ENCODE results near the gene CGN. TPM values are rescaled to one million over a fixed set of nuclear protein-coding genes. Genes with fewer than 3 reads are reported as not detected.
A peak's percentile ranks its signal among the peaks of the same experiment; 100 is the strongest.

CGN gene
- total and polyA plus RNA-seq, 2 of the 13 experiments (the other 11 are each of a cell fraction or from before 2014, with no cell fraction given), result 0.75 to 0.81 TPM

DNA sequence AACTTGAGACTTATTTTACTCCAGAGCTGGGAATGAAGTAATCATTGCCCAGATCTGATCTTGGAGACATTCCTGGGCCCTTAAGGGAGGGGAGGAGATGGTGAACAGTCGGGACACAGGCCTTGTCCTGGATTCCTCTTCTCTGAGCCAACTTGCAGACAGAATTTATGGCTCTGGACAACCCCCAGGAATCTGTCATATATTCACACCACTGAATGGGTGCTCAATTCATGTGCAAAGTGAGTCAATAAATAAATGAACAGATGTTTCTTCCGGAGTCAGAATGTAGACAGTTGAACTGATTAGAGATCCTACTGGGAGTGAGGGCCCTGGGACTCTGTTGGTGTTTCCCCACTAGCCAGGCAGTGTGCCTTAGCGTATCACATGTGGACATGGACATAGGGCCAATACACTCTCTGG, 31.5 kb downstream of the CGN start:
- Histone ChIP-seq H3K4me2 (ENCODE audit: low read depth, low read length) (peak overlapping the region; percentile 8; the same call in 1 of the 2 replicates), H3K27ac (ENCODE audit: extremely low read length, insufficient read depth, low read length) (no peak overlapping the region), H2AFZ (ENCODE audit: low read length) (no peak overlapping the region), H3K79me2 (ENCODE audit: insufficient read depth, low read length) (peaks cover 13% of the 10 kb centered on the region), H3K27me3 (ENCODE audit: control insufficient read depth in 1 of 2, insufficient read depth in 2 of 2, low read length in 2 of 2) (no peaks in the 10 kb centered on the region; a peak in 1 of 5 replicates), H3K36me3 (replicated peaks in 1 of 2; ENCODE audit: control insufficient read depth in 1 of 2, insufficient read depth in 2 of 2, low read length in 2 of 2) (no peaks in the 10 kb centered on the region), H3K4me1 (ENCODE audit: insufficient read depth, low read length) (peaks cover 47% of the 10 kb centered on the region), H4K20me1 (ENCODE audit: insufficient read depth, low read length) (no peaks in the 10 kb centered on the region), H3K9ac (ENCODE audit: insufficient read depth, low read depth, low read length) (no peak overlapping the region), H3K9me3 (ENCODE audit: low read length) (no peaks in the 10 kb centered on the region), H3K4me3 (replicated peaks in 1 of 3; ENCODE audit: insufficient read depth in 1 of 3, low read depth in 2 of 3, low read length in 3 of 3) (no peak overlapping the region)
- 90% methylated on average over 3 of the region's 3 CpGs for WGBS (ENCODE audit: low lambda C conversion rate)
- TF ChIP-seq TCF7 (IDR thresholded peaks at IDR 0.05; ENCODE audit: low read depth) (no peak), ISX (CRISPR knock-in tag; conservative IDR thresholded peaks at IDR 0.05) (no peak), ZNF567 (CRISPR knock-in tag; IDR thresholded peaks at IDR 0.05; ENCODE audit: borderline replicate concordance) (no peak), TCF12 (IDR thresholded peaks at IDR 0.05) (no peak), TCF12 (CRISPR knock-in tag; IDR thresholded peaks at IDR 0.05) (no peak), ZNF614 (CRISPR knock-in tag; IDR thresholded peaks at IDR 0.05; ENCODE audit: borderline replicate concordance) (no peak), ZNF83 (CRISPR knock-in tag; IDR thresholded peaks at IDR 0.05; ENCODE audit: borderline replicate concordance) (no peak), TOPORS (CRISPR knock-in tag; IDR thresholded peaks at IDR 0.05) (no peak), TMF1 (CRISPR knock-in tag; IDR thresholded peaks at IDR 0.05; ENCODE audit: low read depth) (no peak), DMAP1 (CRISPR knock-in tag; IDR thresholded peaks at IDR 0.05) (no peak), KMT2A (CRISPR knock-in tag; IDR thresholded peaks at IDR 0.05) (no peak), SMARCC2 (IDR thresholded peaks at IDR 0.05) (no peak), ZFP90 (CRISPR knock-in tag; IDR thresholded peaks at IDR 0.05; ENCODE audit: borderline replicate concordance) (no peak), JARID2 (CRISPR knock-in tag; IDR thresholded peaks at IDR 0.05; ENCODE audit: insufficient replicate concordance) (no peak), ZNF207 (IDR thresholded peaks at IDR 0.05; ENCODE audit: borderline replicate concordance) (no peak)
- TF ChIP-seq, protein P1, sequence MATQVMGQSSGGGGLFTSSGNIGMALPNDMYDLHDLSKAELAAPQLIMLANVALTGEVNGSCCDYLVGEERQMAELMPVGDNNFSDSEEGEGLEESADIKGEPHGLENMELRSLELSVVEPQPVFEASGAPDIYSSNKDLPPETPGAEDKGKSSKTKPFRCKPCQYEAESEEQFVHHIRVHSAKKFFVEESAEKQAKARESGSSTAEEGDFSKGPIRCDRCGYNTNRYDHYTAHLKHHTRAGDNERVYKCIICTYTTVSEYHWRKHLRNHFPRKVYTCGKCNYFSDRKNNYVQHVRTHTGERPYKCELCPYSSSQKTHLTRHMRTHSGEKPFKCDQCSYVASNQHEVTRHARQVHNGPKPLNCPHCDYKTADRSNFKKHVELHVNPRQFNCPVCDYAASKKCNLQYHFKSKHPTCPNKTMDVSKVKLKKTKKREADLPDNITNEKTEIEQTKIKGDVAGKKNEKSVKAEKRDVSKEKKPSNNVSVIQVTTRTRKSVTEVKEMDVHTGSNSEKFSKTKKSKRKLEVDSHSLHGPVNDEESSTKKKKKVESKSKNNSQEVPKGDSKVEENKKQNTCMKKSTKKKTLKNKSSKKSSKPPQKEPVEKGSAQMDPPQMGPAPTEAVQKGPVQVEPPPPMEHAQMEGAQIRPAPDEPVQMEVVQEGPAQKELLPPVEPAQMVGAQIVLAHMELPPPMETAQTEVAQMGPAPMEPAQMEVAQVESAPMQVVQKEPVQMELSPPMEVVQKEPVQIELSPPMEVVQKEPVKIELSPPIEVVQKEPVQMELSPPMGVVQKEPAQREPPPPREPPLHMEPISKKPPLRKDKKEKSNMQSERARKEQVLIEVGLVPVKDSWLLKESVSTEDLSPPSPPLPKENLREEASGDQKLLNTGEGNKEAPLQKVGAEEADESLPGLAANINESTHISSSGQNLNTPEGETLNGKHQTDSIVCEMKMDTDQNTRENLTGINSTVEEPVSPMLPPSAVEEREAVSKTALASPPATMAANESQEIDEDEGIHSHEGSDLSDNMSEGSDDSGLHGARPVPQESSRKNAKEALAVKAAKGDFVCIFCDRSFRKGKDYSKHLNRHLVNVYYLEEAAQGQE (IDR thresholded peaks at IDR 0.05; ENCODE audit: borderline replicate concordance in 1 of 2, low read depth in 1 of 2, low read length in 2 of 2), result no peak
- TF ChIP-seq, protein P2, sequence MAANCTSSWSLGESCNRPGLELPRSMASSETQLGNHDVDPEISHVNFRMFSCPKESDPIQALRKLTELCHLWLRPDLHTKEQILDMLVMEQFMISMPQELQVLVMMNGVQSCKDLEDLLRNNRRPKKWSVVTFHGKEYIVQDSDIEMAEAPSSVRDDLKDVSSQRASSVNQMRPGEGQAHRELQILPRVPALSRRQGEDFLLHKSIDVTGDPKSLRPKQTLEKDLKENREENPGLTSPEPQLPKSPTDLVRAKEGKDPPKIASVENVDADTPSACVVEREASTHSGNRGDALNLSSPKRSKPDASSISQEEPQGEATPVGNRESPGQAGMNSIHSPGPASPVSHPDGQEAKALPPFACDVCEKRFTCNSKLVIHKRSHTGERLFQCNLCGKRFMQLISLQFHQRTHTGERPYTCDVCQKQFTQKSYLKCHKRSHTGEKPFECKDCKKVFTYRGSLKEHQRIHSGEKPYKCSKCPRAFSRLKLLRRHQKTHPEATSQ (CRISPR knock-in tag; IDR thresholded peaks at IDR 0.05; ENCODE audit: borderline replicate concordance), result no peak
- TF ChIP-seq, protein P3, sequence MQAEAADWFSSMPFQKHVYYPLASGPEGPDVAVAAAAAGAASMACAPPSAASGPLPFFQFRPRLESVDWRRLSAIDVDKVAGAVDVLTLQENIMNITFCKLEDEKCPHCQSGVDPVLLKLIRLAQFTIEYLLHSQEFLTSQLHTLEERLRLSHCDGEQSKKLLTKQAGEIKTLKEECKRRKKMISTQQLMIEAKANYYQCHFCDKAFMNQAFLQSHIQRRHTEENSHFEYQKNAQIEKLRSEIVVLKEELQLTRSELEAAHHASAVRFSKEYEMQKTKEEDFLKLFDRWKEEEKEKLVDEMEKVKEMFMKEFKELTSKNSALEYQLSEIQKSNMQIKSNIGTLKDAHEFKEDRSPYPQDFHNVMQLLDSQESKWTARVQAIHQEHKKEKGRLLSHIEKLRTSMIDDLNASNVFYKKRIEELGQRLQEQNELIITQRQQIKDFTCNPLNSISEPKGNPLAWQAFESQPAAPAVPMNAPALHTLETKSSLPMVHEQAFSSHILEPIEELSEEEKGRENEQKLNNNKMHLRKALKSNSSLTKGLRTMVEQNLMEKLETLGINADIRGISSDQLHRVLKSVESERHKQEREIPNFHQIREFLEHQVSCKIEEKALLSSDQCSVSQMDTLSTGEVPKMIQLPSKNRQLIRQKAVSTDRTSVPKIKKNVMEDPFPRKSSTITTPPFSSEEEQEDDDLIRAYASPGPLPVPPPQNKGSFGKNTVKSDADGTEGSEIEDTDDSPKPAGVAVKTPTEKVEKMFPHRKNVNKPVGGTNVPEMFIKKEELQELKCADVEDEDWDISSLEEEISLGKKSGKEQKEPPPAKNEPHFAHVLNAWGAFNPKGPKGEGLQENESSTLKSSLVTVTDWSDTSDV (CRISPR knock-in tag; IDR thresholded peaks at IDR 0.05), result no peak
- TF ChIP-seq, protein P4, sequence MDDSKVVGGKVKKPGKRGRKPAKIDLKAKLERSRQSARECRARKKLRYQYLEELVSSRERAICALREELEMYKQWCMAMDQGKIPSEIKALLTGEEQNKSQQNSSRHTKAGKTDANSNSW (CRISPR knock-in tag; IDR thresholded peaks at IDR 0.05; ENCODE audit: borderline replicate concordance), result no peak
- CTCF ChIA-PET (ENCODE audit: low intra/inter-chr PET ratio, low total read pairs), result no interaction called here
- ATAC-seq (no peak), DNase-seq (ENCODE audit: low spot score) (no peak), FAIRE-seq (no peak)
- POLR2A ChIA-PET, result no interaction called here
- in situ Hi-C loops (cut with HindIII; ENCODE audit: extremely low pct_ligation_motif_present, low pct_unique_long_range_greater_than_20kb) (loop anchor here (25.0 kb wide), 1 partner anchor 195 kb away; no protein-coding TSS in a partner anchor), intact Hi-C loops (cut with micrococcal nuclease; ENCODE audit: unreplicated experiment) (loop anchor here (10.0 kb wide), 1 partner anchor 292 kb away; the partner anchor contains the start of genes C2CD4D and RORC)
- BruUV-seq (replicated peaks), result no TSS peak
